ENCODE measurements around the gene CYB5D1.

DNA sequence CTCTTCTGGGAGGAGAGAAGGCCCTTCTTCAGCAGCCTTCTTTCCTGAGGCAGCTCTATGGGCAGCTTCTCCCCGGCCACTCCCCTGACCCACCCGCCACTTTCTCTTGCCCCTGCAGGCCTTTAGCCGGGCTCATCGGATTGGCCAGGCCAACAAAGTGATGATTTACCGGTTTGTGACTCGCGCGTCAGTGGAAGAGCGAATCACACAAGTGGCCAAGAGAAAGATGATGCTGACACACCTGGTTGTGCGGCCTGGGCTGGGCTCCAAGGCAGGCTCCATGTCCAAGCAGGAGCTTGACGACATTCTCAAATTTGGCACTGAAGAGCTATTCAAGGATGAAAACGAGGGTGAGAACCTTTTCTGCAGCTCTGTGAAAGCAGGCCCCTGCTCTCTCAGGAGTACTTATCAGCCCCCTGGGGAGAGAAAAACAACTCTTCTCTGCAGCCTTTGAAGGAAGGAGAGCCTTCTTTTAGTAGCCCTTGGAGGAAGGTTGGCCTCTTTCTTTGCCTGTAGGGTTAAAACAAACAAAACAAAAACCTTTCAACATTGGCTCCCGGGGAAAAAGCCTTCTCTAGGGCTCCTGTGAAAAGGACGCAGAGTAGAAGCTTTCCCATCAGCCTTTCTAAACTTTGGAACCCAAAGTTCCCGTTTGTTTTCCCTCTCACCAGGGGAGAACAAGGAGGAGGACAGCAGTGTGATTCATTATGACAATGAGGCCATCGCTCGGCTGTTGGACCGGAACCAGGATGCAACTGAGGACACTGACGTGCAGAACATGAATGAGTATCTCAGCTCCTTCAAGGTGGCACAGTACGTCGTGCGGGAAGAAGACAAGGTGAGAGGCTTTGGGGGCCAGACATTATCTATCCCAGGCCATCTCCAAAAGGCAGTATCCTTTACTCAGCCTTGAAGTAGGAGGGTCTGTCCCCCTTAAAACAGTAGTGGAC lies 45.6 kb downstream of the CYB5D1 start:
- TF ChIP-seq POLR2A (IDR thresholded peaks at IDR 0.05): no peak
- TF ChIP-seq, protein P1, sequence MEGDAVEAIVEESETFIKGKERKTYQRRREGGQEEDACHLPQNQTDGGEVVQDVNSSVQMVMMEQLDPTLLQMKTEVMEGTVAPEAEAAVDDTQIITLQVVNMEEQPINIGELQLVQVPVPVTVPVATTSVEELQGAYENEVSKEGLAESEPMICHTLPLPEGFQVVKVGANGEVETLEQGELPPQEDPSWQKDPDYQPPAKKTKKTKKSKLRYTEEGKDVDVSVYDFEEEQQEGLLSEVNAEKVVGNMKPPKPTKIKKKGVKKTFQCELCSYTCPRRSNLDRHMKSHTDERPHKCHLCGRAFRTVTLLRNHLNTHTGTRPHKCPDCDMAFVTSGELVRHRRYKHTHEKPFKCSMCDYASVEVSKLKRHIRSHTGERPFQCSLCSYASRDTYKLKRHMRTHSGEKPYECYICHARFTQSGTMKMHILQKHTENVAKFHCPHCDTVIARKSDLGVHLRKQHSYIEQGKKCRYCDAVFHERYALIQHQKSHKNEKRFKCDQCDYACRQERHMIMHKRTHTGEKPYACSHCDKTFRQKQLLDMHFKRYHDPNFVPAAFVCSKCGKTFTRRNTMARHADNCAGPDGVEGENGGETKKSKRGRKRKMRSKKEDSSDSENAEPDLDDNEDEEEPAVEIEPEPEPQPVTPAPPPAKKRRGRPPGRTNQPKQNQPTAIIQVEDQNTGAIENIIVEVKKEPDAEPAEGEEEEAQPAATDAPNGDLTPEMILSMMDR (IDR thresholded peaks at IDR 0.05): no peak
